AG08395 (cell line): ENCODE data around the gene GAREM2.
A peak's percentile ranks its signal among the peaks of the same experiment; 100 is the strongest.

Experiments
- DNase-seq: peaks from one replicate; pipeline ENCODE4 v3.0.0; 2012; ENCODE audit warnings: mixed read lengths, low spot score

The GAREM2 gene

GRCh38 chr2:26187537-26188104, 14.7 kb downstream of the GAREM2 start:
- no peak for DNase-seq

- DNase-seq, result no peak
These were observed 16.2 kb downstream of the GAREM2 start for GRCh38 chr2:26189123-26189522.

GRCh38 chr2:26189751-26190150, 16.9 kb downstream of the GAREM2 start:
- DNase-seq, result no peak

DNA sequence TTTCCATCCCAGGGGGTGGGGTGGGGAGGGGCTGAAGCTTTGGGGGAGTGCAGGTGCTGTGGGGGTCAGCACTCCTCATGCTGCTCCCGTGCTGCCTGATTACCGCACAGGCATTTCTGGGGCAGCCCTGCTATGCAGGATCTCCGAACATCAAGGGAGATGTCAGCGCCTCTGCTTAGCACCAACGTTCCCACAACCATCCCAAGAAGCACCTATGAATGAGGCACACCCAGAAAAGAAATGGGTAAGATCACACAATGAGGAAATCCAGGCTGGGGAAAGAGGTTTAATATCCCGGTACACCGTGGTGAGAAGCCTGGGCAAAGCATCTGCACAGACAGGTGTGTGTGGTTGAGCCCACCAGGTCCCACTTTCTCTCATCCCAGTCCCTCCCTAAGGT, 17.5 kb downstream of the GAREM2 start:
- DNase-seq, result no peak

DNA sequence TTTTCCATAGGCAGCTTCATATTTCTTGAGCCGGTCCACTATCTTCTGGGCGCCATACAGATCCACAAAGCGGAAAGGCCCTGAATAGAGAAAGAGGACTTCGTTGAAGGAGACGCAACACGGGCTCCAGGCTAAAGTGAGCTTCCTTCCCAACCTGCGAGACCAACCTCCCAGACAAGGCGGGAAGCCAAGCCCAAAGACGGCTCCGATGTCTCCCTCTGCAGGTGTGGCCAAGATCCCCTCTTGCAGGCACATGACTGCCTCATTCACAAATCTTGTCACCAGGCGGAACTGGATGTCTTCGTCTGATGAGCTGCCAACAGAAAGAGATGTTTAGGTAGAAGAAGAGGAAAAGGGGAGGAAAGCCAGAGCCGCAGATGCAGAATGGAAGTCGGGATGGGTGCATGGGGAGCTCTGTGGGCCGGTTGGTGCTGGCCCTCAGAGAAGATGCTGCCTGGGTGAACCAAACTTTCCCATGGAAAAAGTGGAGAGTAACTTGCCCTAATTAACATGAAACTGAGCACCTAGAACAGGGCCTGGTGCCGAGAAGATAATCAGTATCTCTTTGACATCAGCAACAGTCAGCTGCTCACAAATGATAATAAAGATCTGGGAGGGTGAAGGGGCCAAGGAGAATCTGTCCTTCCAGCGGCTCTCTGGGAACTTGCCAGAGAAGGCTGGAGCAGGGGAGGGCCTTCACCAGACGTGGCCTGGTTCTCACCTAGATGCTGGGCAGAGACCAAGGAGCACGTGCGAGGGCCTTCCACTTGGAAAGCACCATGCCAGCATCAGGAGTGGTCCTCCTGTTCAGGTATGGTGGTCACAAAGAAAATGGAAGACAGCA, 18.6 kb downstream of the GAREM2 start:
- no peak for DNase-seq

GRCh38 chr2:26193578-26194231, 20.8 kb downstream of the GAREM2 start:
- peak; percentile 29 for DNase-seq

DNA sequence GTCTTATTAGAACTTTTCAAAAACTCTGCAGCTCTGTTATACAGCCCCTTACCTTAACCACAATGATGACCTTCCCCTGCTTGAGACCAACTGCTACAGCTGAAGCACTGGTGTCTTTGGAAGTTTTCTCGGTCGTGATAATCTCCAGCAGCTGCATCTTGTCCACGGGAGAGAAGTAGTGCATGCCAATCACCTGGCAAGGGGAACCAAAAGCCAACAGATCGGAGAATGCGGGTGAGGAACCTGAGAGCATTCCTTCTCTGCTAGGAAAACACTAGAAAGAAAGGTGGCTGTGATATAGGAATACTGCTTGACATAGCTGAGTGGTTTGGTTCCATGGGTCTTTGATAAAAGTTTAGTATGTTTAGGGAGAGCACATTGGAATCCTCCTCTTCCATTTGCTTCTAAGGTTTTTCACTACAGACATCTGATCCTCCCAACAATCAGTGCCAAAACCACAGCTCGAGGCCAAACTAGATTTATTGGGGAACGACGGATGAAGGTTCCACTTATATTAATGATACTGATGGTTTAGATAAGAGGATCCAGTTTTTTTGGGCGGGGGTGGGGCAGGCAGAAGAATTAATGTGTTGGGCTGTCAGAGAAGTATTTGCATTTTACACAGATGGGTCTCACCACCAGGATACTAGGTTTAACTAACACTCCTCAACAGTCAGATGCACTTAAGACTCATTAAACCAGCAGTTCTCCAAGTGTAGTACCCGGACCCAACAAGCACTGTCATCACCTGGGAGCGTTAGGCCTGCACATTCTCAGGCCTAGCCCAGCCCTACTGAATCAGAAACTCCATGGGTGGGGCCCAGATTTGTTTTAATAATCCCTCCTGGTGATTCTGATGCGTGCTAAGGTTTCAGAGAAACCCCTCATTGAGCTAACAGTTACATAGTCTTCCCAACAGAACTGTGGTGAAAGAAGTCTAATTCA, 22.4 kb downstream of the GAREM2 start:
- no peak for DNase-seq

DNA sequence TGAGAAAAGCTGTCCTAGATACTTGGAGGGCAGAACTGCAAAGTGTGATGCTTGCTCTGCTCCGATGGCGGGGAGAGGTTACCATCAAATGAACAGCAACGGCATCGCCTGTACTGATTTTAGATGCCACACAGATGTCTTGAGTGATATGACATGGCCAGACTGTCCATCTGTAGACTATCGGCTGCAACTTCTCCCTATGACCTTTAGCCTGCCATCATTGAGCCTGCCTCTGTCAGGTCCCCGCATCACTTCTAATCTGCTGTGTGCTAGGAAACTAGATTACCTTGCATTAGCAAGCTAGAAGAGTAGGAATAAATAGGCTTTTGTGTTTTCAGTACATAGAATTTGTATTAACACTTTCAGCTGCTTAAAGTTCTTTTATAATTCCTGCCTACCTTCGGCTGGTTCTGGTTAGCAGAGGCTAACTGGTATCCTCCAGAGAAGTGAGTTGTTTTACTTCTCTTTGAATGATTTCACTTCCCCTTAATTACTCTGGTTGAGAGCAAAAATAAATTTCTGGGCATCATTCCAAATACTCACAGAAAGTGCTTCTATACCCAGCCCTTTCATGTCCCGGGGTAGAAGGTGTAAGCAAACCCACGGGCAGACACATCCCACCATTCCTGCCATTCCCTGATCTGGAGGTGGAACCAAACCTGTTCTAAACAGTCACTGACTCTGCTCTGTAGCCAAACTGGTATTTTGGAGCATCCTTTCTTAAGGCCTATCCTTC, 24.0 kb downstream of the GAREM2 start:
- DNase-seq, result no peak

DNA sequence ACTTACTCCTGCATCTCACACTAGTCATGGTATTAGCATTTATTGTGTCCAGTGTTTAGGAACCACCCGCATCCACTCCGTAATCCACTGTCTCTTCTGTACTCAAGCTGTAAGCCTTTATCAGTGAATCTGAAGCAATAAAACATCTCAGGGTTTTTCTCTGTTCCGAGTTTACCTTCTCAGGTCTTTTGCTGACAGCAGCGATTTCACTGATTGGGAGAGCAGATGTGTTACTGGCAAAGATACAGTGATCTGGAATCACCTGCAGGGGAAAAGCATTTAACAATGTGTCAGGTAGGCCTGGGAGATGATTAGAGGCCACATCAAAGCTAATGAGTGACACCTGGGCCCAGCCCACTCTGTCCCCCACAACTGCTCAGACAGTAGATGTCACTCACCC, 24.6 kb downstream of the GAREM2 start:
- DNase-seq, result no peak

GRCh38 chr2:26202981-26203490, 30.1 kb downstream of the GAREM2 start:
- DNase-seq, result no peak

- DNase-seq, result no peak
These were observed 31.0 kb downstream of the GAREM2 start for GRCh38 chr2:26203906-26204305.

GRCh38 chr2:26212011-26212410, 39.1 kb downstream of the GAREM2 start:
- no peak for DNase-seq

- no peak for DNase-seq
These were observed 41.9 kb downstream of the GAREM2 start for GRCh38 chr2:26214759-26215158.

- DNase-seq, result no peak
These were observed 42.9 kb downstream of the GAREM2 start for GRCh38 chr2:26215833-26216232.

- no peak for DNase-seq
These were observed 43.7 kb downstream of the GAREM2 start for GRCh38 chr2:26216587-26216986.

GRCh38 chr2:26217720-26218119, 44.8 kb downstream of the GAREM2 start:
- DNase-seq, result no peak

DNA sequence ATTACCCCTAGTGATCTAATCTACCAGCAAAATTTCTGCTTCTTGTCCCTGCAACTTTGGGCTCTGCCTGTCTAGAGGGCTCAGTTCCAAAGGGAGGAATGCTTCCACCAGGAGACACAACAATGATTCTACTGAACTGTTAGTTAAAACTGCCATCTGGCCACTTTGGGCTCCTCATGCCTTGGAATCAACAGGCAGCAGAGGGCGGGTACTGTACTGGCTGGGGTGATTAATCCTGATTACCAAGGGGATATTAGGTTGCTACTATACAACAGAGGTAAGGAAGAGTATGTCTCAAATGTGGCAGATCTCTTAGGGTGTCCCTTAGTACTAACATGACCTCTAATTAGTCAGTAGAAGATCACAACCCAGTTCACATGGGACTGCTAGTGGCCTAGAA, 50.1 kb downstream of the GAREM2 start:
- no peak for DNase-seq

DNA sequence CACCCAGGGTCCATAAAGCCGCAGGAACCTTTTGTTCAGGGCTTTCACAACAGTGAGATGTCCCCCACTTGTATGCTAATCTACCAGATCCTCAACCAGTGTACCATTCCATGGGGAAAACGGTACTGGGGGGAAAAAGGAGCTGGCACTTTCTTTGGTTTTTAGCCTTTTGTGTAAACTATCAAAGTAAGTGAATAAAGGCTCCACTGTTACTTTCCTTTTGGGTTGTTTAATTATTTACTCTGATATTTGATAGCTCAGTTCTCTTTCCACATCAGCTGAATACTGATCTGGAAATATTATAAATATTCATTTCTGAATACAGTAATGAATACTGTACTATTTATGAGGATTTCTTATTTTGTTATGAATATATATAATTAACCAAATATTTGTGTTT, 51.2 kb downstream of the GAREM2 start:
- DNase-seq, result no peak

DNA sequence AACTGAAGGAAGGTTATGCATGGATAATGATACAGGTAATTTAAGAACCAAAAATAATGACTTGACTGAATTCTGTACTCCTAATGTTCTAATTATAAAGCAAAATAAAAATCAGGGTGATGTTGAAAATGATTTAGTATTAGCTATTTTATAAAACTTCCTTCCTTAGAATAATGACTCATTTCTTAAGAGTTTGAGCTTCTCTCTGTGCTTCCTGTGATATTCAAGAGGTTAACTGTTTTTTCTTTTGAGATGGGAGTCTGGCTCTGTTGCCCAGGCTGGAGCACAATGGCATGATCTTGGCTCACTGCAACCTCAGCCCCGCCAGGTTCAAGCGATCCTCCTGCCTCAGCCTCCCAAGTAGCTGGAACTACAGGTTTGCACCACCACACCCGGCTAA, 56.7 kb downstream of the GAREM2 start:
- no peak for DNase-seq

GRCh38 chr2:26230806-26231205, 57.9 kb downstream of the GAREM2 start:
- no peak for DNase-seq

- no peak for DNase-seq
These were observed 62.2 kb downstream of the GAREM2 start for GRCh38 chr2:26235089-26235488.
